Trophoblast cell (in vitro differentiated cells and primary cell): ENCODE data around the gene POF1B.

ENCODE experiments used
- DNase-seq, 2 donors: peaks; one replicate each; pipeline ENCODE4 v3.0.0-alpha.2; 2016
- H2AFZ ChIP-seq: 2 replicates; pipeline ENCODE4 v1.6.1; 2013; ENCODE audit warnings: low read length, moderate library complexity, mild to moderate bottlenecking; ENCODE audit not compliant: insufficient read depth, poor library complexity
- H2AK5ac ChIP-seq: 2 replicates; pipeline ENCODE4 v1.6.1; 2013; ENCODE audit warnings: mild to moderate bottlenecking, low read length
- H2BK120ac ChIP-seq: 2 replicates; pipeline ENCODE4 v1.6.1; 2013; ENCODE audit warnings: low read length, mild to moderate bottlenecking, moderate library complexity; ENCODE audit not compliant: insufficient read depth, poor library complexity
- H2BK12ac ChIP-seq: 2 replicates; pipeline ENCODE4 v1.6.1; 2013; ENCODE audit warnings: mild to moderate bottlenecking, low read length, moderate library complexity
- H2BK5ac ChIP-seq: 2 replicates; pipeline ENCODE4 v1.6.1; 2013; ENCODE audit warnings: low read length, low read depth, moderate library complexity, mild to moderate bottlenecking; ENCODE audit not compliant: poor library complexity
- H3K14ac ChIP-seq: 2 replicates; pipeline ENCODE4 v1.6.1; 2013; ENCODE audit warnings: mild to moderate bottlenecking, low read length
- H3K18ac ChIP-seq: 2 replicates; pipeline ENCODE4 v1.6.1; 2013; ENCODE audit warnings: mild to moderate bottlenecking, low read length
- H3K23ac ChIP-seq: 2 replicates; pipeline ENCODE4 v1.6.1; 2013; ENCODE audit warnings: low read length
- H3K27ac ChIP-seq: 2 replicates; pipeline ENCODE4 v1.5.1; 2013; ENCODE audit warnings: low read depth, mild to moderate bottlenecking, inconsistent platforms, low read length, moderate library complexity
- H3K27me3 ChIP-seq: 2 replicates; pipeline ENCODE4 v1.6.1; 2013; ENCODE audit warnings: inconsistent platforms, mild to moderate bottlenecking, low read length, moderate library complexity; ENCODE audit not compliant: insufficient read depth
- H3K36me3 ChIP-seq, 2 experiments: 1 replicate in 1 of 2; 2 replicates in 1 of 2; pipeline ENCODE4 v1.6.1; 2013; ENCODE audit warnings: low read length in 2 of 2, mild to moderate bottlenecking in 2 of 2, moderate library complexity in 1 of 2; ENCODE audit not compliant: insufficient read depth in 2 of 2, control insufficient read depth in 1 of 2
- H3K4ac ChIP-seq: 2 replicates; pipeline ENCODE4 v1.6.1; 2013; ENCODE audit warnings: low read depth, mild to moderate bottlenecking, low read length, moderate library complexity
- H3K4me1 ChIP-seq, 2 experiments: 1 replicate in 1 of 2; 2 replicates in 1 of 2; pipeline ENCODE4 v1.6.1; 2013; ENCODE audit warnings: low read length in 2 of 2, mild to moderate bottlenecking in 2 of 2, moderate library complexity in 1 of 2; ENCODE audit not compliant: insufficient read depth in 2 of 2, control insufficient read depth in 1 of 2
- H3K4me2 ChIP-seq: 2 replicates; pipeline ENCODE4 v1.6.1; 2013; ENCODE audit warnings: inconsistent platforms, mild to moderate bottlenecking, low read length, moderate library complexity
- H3K4me3 ChIP-seq: 2 replicates; pipeline ENCODE4 v1.5.1; 2013; ENCODE audit warnings: mild to moderate bottlenecking, low read depth, low read length, inconsistent platforms
- H3K79me1 ChIP-seq: one replicate; pipeline ENCODE4 v1.6.1; 2013; ENCODE audit warnings: low read length
- H3K79me2 ChIP-seq: 2 replicates; pipeline ENCODE4 v1.6.1; 2013; ENCODE audit warnings: low read length, mild to moderate bottlenecking; ENCODE audit not compliant: control insufficient read depth, insufficient read depth, poor library complexity
- H3K9ac ChIP-seq: 2 replicates; pipeline ENCODE4 v1.6.1; 2013; ENCODE audit warnings: mild to moderate bottlenecking, low read length
- H3K9me3 ChIP-seq: 2 replicates; pipeline ENCODE4 v1.6.1; 2013; ENCODE audit warnings: low read depth, mild to moderate bottlenecking, control low read depth, inconsistent platforms, low read length; ENCODE audit not compliant: insufficient read depth
- H4K12ac ChIP-seq: 2 replicates; pipeline ENCODE4 v1.6.1; 2013; ENCODE audit warnings: low read depth, mild to moderate bottlenecking, low read length, moderate library complexity
- H4K8ac ChIP-seq: 2 replicates; pipeline ENCODE4 v1.6.1; 2013; ENCODE audit warnings: low read depth, mild to moderate bottlenecking, low read length, moderate library complexity
- H4K91ac ChIP-seq: one replicate; pipeline ENCODE4 v1.6.1; 2013; ENCODE audit warnings: low read depth, mild to moderate bottlenecking, low read length, moderate library complexity
- WGBS: extraction: QIAGEN DNeasy Blood & Tissue Kit; methylation state at CpG from one replicate; pipeline ENCODE4 v1.1.7; 2013; ENCODE audit warnings: missing lambda C conversion rate; ENCODE audit not compliant: insufficient read length, insufficient coverage; ENCODE audit errors: extremely low coverage; 5-methylcytosine and 5-hydroxymethylcytosine counted together

The POF1B gene

DNA sequence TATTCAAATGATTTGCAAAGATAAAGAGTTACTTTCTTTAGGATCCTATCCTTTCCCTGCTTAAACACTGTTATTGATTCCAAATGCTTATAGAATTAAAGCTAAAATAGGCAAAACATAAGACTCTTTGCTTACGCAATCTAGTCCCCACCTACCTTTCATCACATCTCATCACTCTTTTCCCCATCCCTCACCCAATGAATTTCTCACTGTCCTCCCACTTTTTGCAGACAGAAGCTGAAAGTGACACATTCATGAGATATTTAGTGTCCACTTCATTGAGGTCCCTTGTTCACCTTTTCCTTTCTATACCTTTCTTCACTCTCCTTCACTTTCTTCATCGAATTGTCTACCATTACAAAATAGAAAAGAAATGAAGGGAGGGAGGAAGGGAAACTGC, 136.3 kb downstream of the POF1B start:
- DNase-seq: no peak
- Histone ChIP-seq H3K27ac (no peak overlapping the region), H3K18ac (no peak overlapping the region), H2AK5ac (no peak overlapping the region), H3K4ac (no peak overlapping the region), H4K8ac (no peak overlapping the region), H2BK5ac (no peak overlapping the region), H4K12ac (no peak overlapping the region), H3K14ac (no peak overlapping the region), H2AFZ (no peak overlapping the region), H3K36me3 (no peaks in the 10 kb centered on the region), H3K23ac (no peak overlapping the region), H3K9me3 (no peaks in the 10 kb centered on the region), H3K4me3 (no peak overlapping the region), H3K79me2 (peaks cover 7% of the 10 kb centered on the region), H4K91ac (no peak overlapping the region), H3K9ac (no peak overlapping the region), H3K4me1 (no peaks in the 10 kb centered on the region), H3K79me1 (peaks cover 11% of the 10 kb centered on the region), H3K27me3 (no peaks in the 10 kb centered on the region), H2BK12ac (no peak overlapping the region), H3K4me2 (peak overlapping the region; percentile 52), H2BK120ac (no peak overlapping the region)
- WGBS: no CpG with 5 or more reads among the region's 2 CpGs
